NCI-H2227 (cell line): Measurements from ENCODE around the gene SPATA33.

Experiments
- DNase-seq: peaks from one replicate; lab custom pipeline; 2025; ENCODE audit not compliant: unreplicated experiment; lab: John Stamatoyannopoulos, UW

The SPATA33 gene

DNA sequence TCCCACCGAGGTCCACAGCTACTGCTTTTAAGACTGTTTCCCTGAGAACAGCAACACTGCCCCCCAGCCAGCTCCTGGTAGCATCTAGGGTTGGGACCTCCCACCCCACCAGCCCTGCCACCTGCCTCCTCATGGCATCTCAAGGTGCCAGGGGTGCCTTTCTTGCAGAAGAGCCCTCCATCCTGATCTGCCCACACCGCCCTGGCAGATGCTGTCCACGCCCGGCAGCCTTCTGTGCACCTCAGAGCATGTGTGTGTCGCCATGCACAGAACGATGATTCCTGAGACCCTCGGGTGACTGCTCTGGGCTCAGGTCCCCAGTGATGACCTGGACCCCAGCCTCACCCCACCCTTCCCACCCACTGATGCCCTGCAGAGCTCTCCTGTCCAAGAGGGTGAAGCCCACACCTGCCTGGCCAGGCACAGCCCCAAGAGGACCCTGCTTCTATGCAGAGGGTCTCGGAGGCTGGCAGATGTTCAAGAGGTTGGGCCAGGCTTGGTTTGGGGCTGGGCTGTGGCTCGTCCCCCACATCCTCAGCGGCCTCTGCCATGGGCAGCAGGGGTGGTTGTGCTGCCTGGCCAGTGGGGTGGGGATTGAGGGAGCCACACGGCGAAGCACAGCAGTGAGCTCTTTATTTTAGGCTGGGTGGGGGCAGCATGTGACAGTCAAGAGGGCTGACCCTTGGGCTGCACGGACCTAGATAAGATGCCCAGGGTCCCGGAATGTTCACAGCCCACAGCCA, 49.1 kb downstream of the SPATA33 start:
- no peak for DNase-seq

DNA sequence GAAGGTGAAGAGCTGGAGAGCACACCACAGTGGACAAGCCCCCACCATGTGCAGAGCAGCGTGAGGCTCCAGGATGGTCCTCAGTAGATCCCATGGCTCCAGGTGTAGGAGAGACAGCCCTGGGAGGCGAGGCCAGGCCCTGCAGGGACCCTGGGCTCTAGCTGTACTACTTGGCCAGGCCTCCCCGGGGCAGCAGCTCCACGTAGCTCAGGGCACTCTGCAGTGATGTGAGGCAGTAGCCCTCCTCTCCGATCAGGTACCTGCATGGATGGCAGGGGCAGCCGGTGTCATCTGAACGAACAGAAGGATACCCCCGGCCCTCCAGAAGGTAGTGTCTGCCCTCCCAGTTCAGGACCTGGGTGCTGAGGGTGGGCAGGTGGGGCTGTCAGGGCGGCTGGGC, 50.1 kb downstream of the SPATA33 start:
- no peak for DNase-seq

DNA sequence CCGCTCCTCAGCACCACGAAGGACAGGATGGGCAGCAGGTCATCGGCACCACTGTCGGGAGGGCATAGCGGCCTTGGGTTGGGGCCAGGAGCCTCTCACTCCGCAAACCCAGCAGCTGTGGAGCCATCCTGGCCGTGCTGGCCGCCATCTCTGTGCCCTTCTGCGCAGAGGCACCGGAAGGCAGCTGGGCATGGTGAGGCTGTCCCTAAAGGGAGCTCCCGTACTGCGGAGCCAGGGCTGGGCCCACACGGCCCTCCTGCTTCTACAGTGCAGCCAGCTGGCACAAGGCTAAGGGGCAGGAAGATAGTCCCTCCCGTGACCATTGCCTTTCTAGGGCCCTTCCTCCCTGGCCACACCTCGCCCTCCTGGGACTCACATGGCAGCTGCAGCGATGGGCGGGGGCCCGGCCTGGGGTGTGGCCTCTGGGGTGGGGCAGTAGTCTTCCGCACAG, 50.9 kb downstream of the SPATA33 start:
- DNase-seq: no peak

DNA sequence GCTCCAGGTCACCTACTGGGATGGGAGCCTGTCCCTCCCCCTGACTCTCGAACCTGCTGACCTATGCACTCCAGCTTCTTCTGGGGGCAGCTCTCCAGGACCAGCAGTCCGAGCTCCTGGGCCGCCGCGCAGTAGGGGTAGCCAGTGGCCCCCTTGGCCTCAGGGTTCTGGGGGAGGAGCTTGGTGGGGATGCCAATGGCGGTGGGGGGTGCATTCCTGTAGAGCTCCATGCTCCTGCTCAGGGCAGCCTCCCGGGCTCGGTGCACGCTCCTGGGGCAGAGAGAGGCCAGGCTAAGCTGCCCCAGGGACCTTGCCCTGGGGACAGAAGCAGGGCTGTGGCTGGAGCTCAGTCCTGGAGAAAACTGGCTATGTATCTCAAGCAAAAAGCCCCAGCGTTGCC, 51.5 kb downstream of the SPATA33 start:
- no peak for DNase-seq

DNA sequence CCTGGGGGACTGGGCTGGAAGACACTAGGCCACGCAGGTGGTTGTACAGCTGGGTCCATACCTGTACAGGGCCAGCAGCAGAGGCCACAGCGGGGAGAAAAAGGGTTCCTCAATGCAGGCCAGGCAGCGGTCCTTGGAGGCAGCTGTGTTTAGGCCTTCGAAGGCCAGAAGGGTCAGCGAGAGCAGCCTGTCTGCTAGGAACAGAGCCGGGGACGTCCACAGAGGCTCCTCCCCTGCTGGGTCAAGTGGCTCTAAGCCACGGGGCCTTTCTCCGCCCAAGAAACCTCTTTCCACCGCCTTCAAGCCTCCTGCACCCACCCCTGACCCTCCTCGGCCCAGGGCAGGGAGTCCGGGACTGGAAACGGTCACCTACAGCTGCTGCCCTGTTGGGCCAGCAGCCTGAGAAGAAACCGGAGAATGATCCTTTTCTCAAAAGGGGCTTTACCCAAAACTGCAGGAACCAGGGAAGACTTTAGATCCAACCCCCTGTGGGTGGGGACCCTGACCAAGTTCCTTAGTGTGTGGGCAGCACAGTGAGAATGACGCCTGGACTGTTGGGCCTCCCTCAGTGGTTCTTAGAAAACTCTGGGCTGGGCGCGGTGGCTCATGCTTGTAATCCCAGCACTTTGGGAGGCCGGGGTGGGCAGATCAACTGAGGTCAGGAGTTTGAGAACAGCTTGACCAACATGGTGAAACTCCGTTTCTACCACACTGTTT, 52.2 kb downstream of the SPATA33 start:
- DNase-seq: no peak

DNA sequence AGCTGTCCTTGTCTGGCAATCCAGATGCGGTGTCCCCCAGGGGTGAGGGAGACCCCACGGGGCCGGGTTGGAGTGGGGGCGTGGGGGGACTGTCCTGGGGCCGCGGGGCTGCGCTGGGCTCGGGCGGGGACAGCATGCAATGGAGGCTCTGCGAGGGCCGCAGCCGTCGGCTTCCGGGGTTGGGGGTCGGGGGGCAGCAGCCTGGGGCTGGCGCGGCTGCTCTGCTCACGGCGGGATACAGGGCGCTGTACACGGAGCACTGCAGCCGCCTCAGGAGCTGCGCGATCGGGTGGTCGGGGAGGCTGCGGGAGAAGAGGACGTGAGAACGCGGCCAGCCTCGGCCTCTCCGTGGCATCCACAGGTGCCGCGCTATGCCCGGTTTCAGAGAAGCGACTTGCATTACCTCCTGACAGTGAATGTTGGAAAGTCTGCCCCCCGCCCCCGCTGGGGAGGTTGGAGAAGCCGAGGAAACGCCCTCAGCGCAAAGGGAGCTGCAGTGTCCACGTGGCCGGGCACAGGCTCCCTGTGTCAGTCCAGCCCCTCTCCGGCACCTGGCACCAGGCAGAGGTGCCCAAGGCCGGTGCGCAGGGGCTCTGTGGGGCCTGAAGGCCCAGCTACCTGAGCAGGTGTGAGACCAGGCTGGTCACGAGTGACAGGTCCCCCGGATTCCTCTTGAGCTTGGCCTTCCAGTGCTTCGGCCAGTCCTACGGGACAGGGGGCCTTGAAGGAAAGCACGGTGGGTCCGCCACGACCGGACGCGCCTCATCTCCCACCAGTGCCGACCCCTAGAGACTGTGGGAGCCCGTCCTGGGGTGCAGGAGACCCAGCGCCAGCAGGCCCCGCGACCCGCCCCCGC, 53.3 kb downstream of the SPATA33 start:
- no peak for DNase-seq

DNA sequence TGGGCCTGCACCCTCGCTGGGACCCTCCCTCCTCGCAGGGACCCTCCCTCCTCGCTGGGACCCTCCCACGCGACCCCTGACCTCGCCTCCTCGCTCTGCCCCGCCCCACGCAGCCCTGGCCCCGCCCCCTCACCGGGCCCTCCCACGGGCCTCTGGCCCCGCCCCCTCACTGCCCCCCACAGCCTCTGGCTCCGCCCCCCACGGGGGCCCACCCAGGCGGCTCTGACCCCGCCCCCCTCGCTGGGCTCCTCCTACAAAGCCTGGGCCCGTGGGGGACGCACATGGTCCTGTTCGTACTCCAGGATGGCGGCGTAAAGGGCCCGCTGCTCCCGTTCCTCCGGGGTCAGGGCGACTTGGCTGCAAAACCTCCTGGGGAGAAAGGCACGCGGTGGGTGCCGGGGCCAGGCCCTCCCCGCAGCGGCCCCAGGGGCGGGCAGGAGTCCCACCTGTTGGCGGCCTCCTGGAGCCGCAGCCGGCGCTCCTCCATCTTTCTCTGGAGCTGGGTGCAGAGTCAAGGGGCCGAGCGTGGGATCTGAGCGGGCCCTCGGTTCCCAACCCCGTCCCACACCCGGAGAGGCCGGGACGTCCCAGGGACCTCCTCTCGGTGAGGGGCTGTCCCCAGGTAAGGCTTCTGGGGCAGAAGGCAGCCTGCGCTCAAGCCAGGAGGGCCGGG, 54.1 kb downstream of the SPATA33 start:
- no peak for DNase-seq

GRCh38 chr16:89712274-89712781, 54.7 kb downstream of the SPATA33 start:
- DNase-seq: no peak

DNA sequence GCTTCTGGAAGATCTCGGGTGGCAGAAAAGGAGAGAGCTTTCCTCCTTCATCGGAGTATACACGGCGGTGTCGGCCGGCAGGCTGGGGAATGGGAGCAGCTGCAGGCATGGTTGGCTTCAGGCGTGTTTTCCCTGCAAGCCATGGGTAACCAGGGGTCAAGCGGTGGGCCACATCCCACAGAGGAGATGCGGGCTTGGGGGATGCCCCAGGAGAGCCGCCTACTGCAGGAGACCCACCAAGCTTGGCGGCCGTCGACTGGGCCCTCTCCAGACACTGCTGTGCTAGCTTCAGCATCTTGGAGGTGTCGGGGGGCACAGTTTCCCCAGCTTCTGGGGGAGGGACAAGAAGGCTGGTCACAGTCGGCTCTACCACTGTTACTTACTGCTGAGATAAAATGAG, 58.9 kb downstream of the SPATA33 start:
- no peak for DNase-seq

DNA sequence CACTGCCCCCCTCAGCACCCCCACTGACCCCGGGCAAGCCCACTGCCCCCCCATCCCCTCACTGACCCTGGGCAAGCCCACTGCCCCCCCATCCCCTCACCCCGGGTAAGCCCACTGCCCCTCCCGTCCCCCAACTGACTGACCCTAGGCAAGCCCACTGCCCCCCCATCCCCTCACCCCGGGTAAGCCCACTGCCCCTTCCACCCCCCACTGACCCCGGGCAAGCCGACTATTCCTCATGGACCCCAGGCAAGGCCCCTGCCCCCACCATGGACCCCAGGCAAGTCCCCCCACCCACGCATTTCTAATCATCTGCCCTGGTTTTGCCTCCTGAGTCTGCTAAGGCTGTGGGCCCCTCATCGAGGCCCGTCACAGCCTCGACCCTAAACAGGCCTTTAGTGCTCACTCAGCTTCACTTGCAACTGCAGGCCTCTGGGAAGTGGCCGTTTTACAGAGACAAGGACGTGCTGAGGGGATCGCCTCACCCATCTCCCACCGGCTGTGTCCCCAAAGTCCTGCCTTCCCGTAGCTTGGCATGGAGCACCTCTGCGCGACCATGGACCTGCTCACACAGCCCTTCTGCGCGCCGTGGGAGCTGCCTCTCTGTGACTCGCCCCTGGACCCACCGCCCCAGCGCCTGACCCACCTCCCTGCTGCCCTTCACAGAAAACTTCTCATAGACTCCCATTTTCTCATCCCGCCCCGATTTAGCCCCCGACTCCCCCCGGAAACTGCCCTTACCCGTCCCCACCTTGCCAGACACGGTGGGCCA, 59.5 kb downstream of the SPATA33 start:
- no peak for DNase-seq

- no peak for DNase-seq
These were observed 60.3 kb downstream of the SPATA33 start for GRCh38 chr16:89717688-89718505.
